NCI-H2029 treated with DMSO at 0.1 percent for 48 hours (cell line): Measurements from ENCODE around the gene IRF8.
"Not testable (repeated sequence)": the region's sequence is repeated elsewhere in the genome, so short reads cannot be mapped to it uniquely, and the experiment has no call there.

Experiments used
- DNase-seq: peaks from one replicate; lab custom pipeline; 2025; lab: John Stamatoyannopoulos, UW

IRF8 gene

GRCh38 chr16:85935391-85935973 lies 36.5 kb downstream of the IRF8 start:
- no peak for DNase-seq

DNA sequence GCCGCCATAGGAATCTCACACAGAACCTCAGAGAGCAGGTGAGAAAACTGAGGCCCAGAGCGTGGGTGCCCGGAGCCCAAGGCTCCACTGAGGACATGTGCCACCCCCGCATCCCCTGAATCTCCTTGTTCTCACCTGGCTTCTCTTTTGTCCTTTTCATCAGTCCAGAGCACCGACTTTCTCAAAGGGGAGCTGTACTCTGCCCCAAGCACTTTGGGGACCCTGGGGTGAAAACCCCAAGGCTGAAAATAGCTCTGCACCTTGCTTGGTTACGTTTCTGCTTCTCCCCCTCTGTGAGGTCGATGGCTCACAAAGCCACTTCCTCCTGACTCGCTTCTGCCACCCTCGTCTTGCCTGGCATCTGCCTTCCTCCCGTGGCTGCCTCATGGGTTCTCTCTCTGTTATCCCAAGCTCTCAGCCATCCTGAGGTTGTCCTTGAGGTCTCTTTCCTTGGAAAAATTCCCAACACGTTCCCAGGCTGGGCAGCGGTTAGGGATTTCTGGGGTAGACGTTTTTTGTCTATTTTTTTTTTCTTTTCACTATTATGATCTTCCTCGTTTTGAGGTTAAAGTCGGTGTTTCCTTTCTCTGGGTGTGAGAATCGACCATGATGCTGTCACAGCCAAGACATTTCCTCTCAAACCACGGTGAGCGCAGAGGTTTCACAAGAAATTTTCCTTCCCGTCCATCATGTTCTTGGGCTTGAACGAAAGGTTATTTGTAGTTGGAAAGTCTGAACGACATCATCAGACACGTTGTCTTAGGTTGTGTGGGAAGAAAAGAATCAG lies 37.2 kb downstream of the IRF8 start:
- DNase-seq: no peak

DNA sequence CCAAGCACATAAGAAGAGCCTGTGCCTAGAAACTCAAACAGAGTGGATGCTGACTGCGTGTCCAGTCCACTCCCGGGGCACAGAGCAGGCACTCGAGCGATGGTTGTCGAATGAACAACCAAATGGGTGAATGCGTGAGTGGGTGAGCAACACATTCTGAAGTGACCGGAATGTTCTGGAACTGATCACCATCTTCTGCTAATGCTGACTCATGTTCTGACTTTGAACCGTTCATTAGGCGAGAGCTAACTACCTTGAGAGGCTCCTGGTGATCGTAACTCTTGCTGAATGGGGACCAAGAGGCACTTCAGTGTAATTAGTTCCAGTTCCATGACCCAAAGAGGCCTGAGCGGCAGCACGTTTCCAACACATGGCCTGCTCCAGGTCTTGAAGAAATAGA lies 37.9 kb downstream of the IRF8 start:
- DNase-seq: no peak

DNA sequence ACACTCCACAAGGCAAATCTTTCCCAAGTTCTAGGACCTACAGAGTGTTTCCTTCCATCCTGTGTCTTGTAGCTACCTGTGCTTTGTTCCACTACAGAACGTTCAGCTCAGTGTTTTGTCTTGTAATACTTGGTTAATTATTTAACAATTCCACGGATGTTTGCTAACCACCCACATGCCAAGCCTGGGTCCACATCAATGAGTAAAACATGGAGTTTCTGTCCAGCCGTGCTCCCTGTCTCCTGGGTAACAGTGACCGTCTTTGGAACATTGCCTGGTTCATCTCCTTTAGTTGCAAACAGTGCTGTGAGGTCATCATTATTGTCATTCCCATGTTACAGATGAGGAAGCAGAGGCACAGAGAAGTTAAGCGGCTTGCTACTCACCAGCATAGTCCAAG lies 41.3 kb downstream of the IRF8 start:
- no peak for DNase-seq

- DNase-seq: no peak
These were observed 43.1 kb downstream of the IRF8 start for GRCh38 chr16:85941863-85942644.

DNA sequence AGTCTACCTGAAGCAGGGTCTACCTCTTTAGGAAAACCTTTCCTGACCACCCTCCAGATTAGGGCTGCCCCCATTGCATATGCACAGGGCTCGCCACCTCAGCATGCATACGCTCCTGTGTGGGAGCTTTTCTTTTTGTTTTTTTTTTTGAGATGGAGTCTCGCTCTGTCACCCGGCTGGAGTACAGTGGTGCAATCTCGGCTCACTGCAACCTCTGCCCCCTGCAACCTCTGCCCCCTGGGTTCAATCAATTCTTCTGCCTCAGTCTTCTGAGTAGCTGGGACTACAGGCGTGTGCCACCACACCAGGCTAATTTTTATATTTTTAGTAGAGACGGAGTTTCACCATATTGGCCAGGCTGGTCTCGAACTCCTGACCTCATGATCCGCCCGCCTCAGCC lies 43.7 kb downstream of the IRF8 start:
- DNase-seq: not testable (repeated sequence)

DNA sequence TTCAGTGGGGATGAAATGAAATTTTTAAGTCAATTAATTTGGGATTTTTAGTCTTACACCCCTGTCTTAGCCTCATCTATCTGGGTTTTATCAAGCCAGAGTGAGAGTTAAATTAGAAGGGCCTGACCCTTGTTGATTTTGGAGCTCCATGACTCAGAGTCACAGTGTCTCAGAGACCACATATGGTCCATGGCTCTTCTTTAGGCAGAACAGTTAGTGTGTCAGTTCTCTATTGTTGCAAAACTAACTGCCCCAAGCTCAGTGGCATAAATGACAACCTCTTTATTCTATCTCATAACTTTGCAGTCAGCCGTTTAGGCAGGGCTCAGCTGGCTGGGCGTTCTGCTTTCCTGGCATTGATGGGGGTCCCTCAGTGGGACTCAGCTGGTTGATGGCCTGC lies 44.7 kb downstream of the IRF8 start:
- no peak for DNase-seq

GRCh38 chr16:85944572-85945423 lies 45.8 kb downstream of the IRF8 start:
- no peak for DNase-seq

DNA sequence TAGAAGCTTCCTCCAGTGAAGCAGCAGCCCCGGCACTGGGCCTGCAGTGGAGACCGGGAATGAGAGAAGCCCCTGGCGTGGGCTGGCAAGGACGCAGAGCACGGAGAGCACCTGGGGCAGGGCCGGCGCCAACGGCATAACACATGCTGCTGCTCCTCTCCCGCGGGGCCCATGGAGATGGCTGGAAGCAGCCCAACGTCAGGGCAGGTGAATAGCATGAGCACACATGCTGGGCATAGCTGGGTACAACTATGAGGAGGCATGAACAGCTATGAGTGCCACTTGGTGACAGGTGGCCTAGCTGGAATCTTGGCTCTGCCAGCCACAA lies 46.4 kb downstream of the IRF8 start:
- peak; percentile 56 for DNase-seq

DNA sequence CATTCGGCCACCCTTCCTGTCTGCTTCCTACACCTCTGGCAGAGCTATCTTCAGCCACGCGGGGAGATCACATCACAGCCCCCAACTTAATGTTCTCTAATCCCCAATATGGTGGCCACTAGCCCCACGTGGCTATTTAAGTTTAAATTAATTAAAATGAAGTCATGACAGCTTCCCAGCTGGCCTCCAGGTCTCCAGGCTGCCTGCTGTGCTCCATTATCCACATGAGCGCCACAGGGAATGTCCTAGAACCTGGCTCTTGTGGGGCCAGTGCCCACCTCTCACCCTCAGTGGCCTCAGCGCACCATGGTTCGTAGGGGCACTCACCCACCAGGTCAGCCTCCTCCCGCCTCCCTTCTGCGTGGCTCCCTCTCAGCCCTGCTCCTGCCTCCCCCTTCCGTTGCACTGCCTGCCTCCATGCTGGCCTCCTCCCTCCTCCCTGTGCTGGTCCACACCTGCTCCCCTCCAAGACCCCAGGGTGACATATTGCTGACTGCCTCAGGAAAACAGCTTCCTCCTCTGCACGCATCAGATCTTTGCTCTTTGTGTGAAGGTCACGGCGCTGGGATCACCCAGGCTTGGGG lies 47.7 kb downstream of the IRF8 start:
- DNase-seq: no peak

- DNase-seq: no peak
These were observed 48.5 kb downstream of the IRF8 start for GRCh38 chr16:85947230-85948137.

DNA sequence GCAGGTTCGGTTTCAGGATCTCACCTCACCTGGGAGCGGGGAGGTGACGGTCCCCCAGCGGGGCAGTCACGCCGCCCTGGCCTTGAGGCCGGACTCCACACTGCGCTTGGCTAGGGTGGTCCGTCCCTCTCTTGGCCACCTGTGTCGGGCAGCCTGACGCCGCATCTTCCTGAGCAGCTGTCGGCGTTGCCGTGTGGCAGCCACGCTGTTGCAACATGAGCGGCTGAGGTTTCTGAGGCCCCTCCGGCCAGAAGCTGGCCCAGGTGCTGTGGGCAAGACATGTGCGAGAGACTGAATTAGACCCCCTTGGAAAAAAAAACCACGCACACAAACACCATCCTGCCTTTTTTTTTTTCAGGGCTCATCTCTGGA lies 49.2 kb downstream of the IRF8 start:
- DNase-seq: no peak

GRCh38 chr16:85948616-85949265 lies 49.8 kb downstream of the IRF8 start:
- no peak for DNase-seq

GRCh38 chr16:85950136-85950918 lies 51.4 kb downstream of the IRF8 start:
- DNase-seq: no peak

GRCh38 chr16:85952197-85952596 lies 53.2 kb downstream of the IRF8 start:
- no peak for DNase-seq

DNA sequence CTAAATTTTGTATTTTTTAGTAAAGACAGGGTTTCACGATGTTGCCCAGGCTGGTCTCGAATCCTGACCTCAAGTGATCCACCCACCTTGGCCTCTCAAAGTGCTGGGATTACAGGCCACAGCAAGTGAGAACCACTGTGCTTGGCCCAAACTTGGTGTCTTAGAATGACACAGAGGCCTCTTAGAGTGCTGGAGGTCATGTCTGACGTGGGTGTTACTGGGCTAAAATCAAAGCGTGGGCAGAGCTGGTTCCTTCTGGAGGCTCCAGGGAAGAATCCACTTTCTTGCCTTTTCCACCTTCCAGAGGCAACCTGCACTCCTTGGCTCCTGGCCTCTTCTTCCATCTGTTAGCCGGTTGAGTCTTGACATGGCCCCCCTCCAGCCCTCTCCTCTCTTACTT lies 53.8 kb downstream of the IRF8 start:
- DNase-seq: no peak

- no peak for DNase-seq
These were observed 56.1 kb downstream of the IRF8 start for GRCh38 chr16:85954927-85955519.

DNA sequence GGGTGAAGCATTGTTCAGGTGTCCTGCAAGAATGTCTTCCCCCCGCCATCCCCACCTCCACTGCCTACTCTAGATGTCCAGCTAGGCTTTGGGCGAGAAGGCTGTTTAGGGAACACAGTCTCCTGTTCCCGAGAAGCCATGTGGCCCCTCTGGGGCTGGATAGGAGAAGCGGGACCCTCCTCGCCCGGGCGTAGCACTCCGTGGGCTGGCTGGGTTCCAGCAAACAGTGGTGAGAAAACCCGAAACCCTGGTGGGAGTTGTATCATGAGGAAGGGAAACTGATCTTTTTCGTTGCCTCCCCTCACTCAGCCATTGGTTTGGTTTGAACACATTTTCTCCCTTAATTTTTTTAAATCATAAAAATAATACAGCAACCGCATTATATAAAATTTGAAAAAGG lies 56.6 kb downstream of the IRF8 start:
- no peak for DNase-seq

GRCh38 chr16:85956426-85956825 lies 57.5 kb downstream of the IRF8 start:
- no peak for DNase-seq
